Measurements from ENCODE around the gene TAAR5.

- TF ChIP-seq, protein P1, sequence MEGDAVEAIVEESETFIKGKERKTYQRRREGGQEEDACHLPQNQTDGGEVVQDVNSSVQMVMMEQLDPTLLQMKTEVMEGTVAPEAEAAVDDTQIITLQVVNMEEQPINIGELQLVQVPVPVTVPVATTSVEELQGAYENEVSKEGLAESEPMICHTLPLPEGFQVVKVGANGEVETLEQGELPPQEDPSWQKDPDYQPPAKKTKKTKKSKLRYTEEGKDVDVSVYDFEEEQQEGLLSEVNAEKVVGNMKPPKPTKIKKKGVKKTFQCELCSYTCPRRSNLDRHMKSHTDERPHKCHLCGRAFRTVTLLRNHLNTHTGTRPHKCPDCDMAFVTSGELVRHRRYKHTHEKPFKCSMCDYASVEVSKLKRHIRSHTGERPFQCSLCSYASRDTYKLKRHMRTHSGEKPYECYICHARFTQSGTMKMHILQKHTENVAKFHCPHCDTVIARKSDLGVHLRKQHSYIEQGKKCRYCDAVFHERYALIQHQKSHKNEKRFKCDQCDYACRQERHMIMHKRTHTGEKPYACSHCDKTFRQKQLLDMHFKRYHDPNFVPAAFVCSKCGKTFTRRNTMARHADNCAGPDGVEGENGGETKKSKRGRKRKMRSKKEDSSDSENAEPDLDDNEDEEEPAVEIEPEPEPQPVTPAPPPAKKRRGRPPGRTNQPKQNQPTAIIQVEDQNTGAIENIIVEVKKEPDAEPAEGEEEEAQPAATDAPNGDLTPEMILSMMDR (IDR thresholded peaks at IDR 0.05): no peak
- TF ChIP-seq POLR2A (IDR thresholded peaks at IDR 0.05): no peak
These were observed 17.8 kb downstream of the TAAR5 start for GRCh38 chr6:132571774-132572173.
